Measurements from ENCODE around the gene NBEAL1.
"Not testable (repeated sequence)": the region's sequence is repeated elsewhere in the genome, so short reads cannot be mapped to it uniquely, and the experiment has no call there.

The NBEAL1 gene

GRCh38 chr2:203122317-203122986 is 107.8 kb downstream of the NBEAL1 start:
- no peak for DNase-seq

GRCh38 chr2:203126996-203127395 is 112.3 kb downstream of the NBEAL1 start:
- no peak for DNase-seq

GRCh38 chr2:203135105-203135504 is 120.4 kb downstream of the NBEAL1 start:
- no peak for DNase-seq

GRCh38 chr2:203143391-203143790 is 128.7 kb downstream of the NBEAL1 start:
- DNase-seq = no peak

GRCh38 chr2:203149194-203149593 is 134.5 kb downstream of the NBEAL1 start:
- DNase-seq = no peak

- DNase-seq = peak; percentile 10
Observed at GRCh38 chr2:203155406-203155805, 140.7 kb downstream of the NBEAL1 start.

- DNase-seq = not testable (repeated sequence)
Observed at GRCh38 chr2:203162722-203163121, 148.0 kb downstream of the NBEAL1 start.

GRCh38 chr2:203164311-203164935 is 149.7 kb downstream of the NBEAL1 start:
- DNase-seq = no peak

GRCh38 chr2:203167751-203168150 is 153.1 kb downstream of the NBEAL1 start:
- DNase-seq = no peak

GRCh38 chr2:203170502-203170901 is 155.8 kb downstream of the NBEAL1 start:
- DNase-seq = no peak

GRCh38 chr2:203175371-203175770 is 160.7 kb downstream of the NBEAL1 start:
- DNase-seq = no peak

- DNase-seq = no peak
Observed at GRCh38 chr2:203177361-203177760, 162.7 kb downstream of the NBEAL1 start.

- no peak for DNase-seq
Observed at GRCh38 chr2:203185864-203186263, 171.2 kb downstream of the NBEAL1 start.

GRCh38 chr2:203190547-203190946 is 175.9 kb downstream of the NBEAL1 start:
- DNase-seq = not testable (repeated sequence)

- DNase-seq = not testable (repeated sequence)
Observed at GRCh38 chr2:203191026-203191425, 176.4 kb downstream of the NBEAL1 start.

GRCh38 chr2:203191961-203192360 is 177.3 kb downstream of the NBEAL1 start:
- no peak for DNase-seq

GRCh38 chr2:203195331-203196036 is 180.8 kb downstream of the NBEAL1 start:
- no peak for DNase-seq

GRCh38 chr2:203200866-203201265 is 186.2 kb downstream of the NBEAL1 start:
- no peak for DNase-seq

- no peak for DNase-seq
Observed at GRCh38 chr2:203201426-203201825, 186.8 kb downstream of the NBEAL1 start.

- no peak for DNase-seq
Observed at GRCh38 chr2:203209538-203209937, 194.9 kb downstream of the NBEAL1 start.

- no peak for DNase-seq
Observed at GRCh38 chr2:203225423-203226039, 210.9 kb downstream of the NBEAL1 start.

GRCh38 chr2:203229674-203230073 is 215.0 kb downstream of the NBEAL1 start:
- DNase-seq = not testable (repeated sequence)

Data from COR-L47 (cell line).